HEK293 (cell line): Measurements from ENCODE around the gene LRRK1.

Experiments used
- CTCF ChIA-PET: fragments of 350-600 bp; formaldehyde crosslinking; extraction: SDS; loops from one replicate; lab custom pipeline; 2021; ENCODE audit warnings: antibody characterized with exemption; lab: Yijun Ruan, JAX
- POLR2A ChIA-PET: fragments of 300-600 bp; formaldehyde crosslinking; extraction: SDS; loops from one replicate; lab custom pipeline; 2020; ENCODE audit warnings: antibody characterized with exemption, inconsistent platforms; lab: Yijun Ruan, JAX
- H3K27ac ChIP-seq: fragments of 200-500 bp; sonication (Bioruptor generic); 2 replicates; pipeline ENCODE4 v1.5.1; 2014; ENCODE audit warnings: low read depth, low read length, control low read depth, inconsistent platforms; ENCODE audit errors: extremely low read depth
- H3K36me3 ChIP-seq, 2 experiments: fragments of 200-500 bp in 1 of 2; sonication (Bioruptor generic) in 1 of 2; 1 replicate in 1 of 2; 2 replicates in 1 of 2; pipeline ENCODE4 v1.5.1; 2014 to 2017; ENCODE audit warnings: inconsistent platforms in 2 of 2, low read length in 2 of 2; ENCODE audit not compliant: control insufficient read depth in 2 of 2, insufficient read depth in 1 of 2
- H3K4me1 ChIP-seq: fragments of 200-500 bp; sonication (Bioruptor generic); 2 replicates; pipeline ENCODE4 v1.5.1; 2014; ENCODE audit warnings: mild to moderate bottlenecking, low read length, inconsistent platforms; ENCODE audit not compliant: control insufficient read depth, insufficient read depth
- H3K4me3 ChIP-seq: 2 replicates; pipeline ENCODE4 v1.5.1; 2011; ENCODE audit warnings: low read depth, mild to moderate bottlenecking, control low read depth, low read length, moderate library complexity
- H3K9me3 ChIP-seq: fragments of 200-500 bp; sonication (Bioruptor generic); 2 replicates; pipeline ENCODE4 v1.5.1; 2014; ENCODE audit warnings: low read depth, low read length, inconsistent platforms; ENCODE audit not compliant: control insufficient read depth, insufficient read depth
- BCL11B ChIP-seq: fragments of 450-650 bp; formaldehyde crosslinking; IDR thresholded peaks from 2 replicates; pipeline ENCODE4 v1.5.1; 2016; ENCODE audit warnings: low read depth, missing biosample characterization, missing genetic modification characterization
- GLIS1 ChIP-seq: fragments of 450-650 bp; formaldehyde crosslinking; IDR thresholded peaks from 2 replicates; pipeline ENCODE4 v1.5.1; 2016; ENCODE audit warnings: missing biosample characterization, missing genetic modification characterization
- GLIS2 ChIP-seq: fragments of 450-650 bp; formaldehyde crosslinking; IDR thresholded peaks from 2 replicates; pipeline ENCODE4 v1.5.1; 2016; ENCODE audit warnings: missing biosample characterization, missing genetic modification characterization
- IKZF3 ChIP-seq: fragments of 450-650 bp; IDR thresholded peaks from 2 replicates; pipeline ENCODE4 v1.5.0; 2018; ENCODE audit warnings: missing biosample characterization, mild to moderate bottlenecking, missing genetic modification characterization, moderate library complexity
- KLF17 ChIP-seq: fragments of 450-650 bp; formaldehyde crosslinking; IDR thresholded peaks from 2 replicates; pipeline ENCODE4 v1.5.1; 2016; ENCODE audit warnings: missing biosample characterization, missing genetic modification characterization
- MYNN ChIP-seq: fragments of 450-650 bp; formaldehyde crosslinking; IDR thresholded peaks from 2 replicates; pipeline ENCODE4 v1.5.1; 2016; ENCODE audit warnings: missing biosample characterization, missing genetic modification characterization, borderline replicate concordance
- PATZ1 ChIP-seq: fragments of 450-650 bp; formaldehyde crosslinking; IDR thresholded peaks from 2 replicates; pipeline ENCODE4 v1.5.1; 2016; ENCODE audit warnings: missing biosample characterization, missing genetic modification characterization
- PRDM1 ChIP-seq: fragments of 450-650 bp; formaldehyde crosslinking; IDR thresholded peaks from 2 replicates; pipeline ENCODE4; 2016; ENCODE audit warnings: missing biosample characterization, missing genetic modification characterization
- SCRT2 ChIP-seq: fragments of 450-650 bp; formaldehyde crosslinking; IDR thresholded peaks from 2 replicates; pipeline ENCODE4 v1.5.1; 2016; ENCODE audit warnings: missing biosample characterization, missing genetic modification characterization
- SP2 ChIP-seq: fragments of 450-650 bp; formaldehyde crosslinking; IDR thresholded peaks from 2 replicates; pipeline ENCODE4 v1.5.1; 2016; ENCODE audit warnings: missing biosample characterization, missing genetic modification characterization
- TCF7L2 ChIP-seq: IDR thresholded peaks from 2 replicates; pipeline ENCODE4 v1.6.1; 2011; ENCODE audit warnings: low read depth, mild to moderate bottlenecking, inconsistent platforms, low read length, moderate library complexity, borderline replicate concordance
- ZBTB20 ChIP-seq: fragments of 450-650 bp; formaldehyde crosslinking; IDR thresholded peaks from 2 replicates; pipeline ENCODE4 v1.5.1; 2016; ENCODE audit warnings: missing biosample characterization, missing genetic modification characterization
- ZFP3 ChIP-seq: fragments of 450-650 bp; formaldehyde crosslinking; IDR thresholded peaks from 2 replicates; pipeline ENCODE4 v1.5.1; 2016; ENCODE audit warnings: low read depth, missing biosample characterization, missing genetic modification characterization
- ZFP41 ChIP-seq: fragments of 450-650 bp; formaldehyde crosslinking; IDR thresholded peaks from 2 replicates; pipeline ENCODE4 v1.5.1; 2016; ENCODE audit warnings: missing biosample characterization, missing genetic modification characterization, borderline replicate concordance
- ZFP69B ChIP-seq: fragments of 450-650 bp; formaldehyde crosslinking; IDR thresholded peaks from 2 replicates; pipeline ENCODE4 v1.5.1; 2016; ENCODE audit warnings: missing biosample characterization, missing genetic modification characterization
- ZIC2 ChIP-seq: fragments of 450-650 bp; formaldehyde crosslinking; IDR thresholded peaks from 2 replicates; pipeline ENCODE4 v1.5.1; 2016; ENCODE audit warnings: missing biosample characterization, missing genetic modification characterization
- ZNF23 ChIP-seq: fragments of 450-650 bp; formaldehyde crosslinking; IDR thresholded peaks from 2 replicates; pipeline ENCODE4 v1.5.1; 2016; ENCODE audit warnings: missing biosample characterization, missing genetic modification characterization, borderline replicate concordance
- ZNF292 ChIP-seq: fragments of 450-650 bp; formaldehyde crosslinking; IDR thresholded peaks from 2 replicates; pipeline ENCODE4 v1.5.1; 2016; ENCODE audit warnings: low read depth, missing biosample characterization, missing genetic modification characterization, borderline replicate concordance
- ZNF341 ChIP-seq: fragments of 450-650 bp; formaldehyde crosslinking; IDR thresholded peaks from 2 replicates; pipeline ENCODE4; 2016; ENCODE audit warnings: low read depth, missing biosample characterization, missing genetic modification characterization
- ZNF521 ChIP-seq: fragments of 450-650 bp; formaldehyde crosslinking; IDR thresholded peaks from 2 replicates; pipeline ENCODE4 v1.5.1; 2017; ENCODE audit warnings: missing biosample characterization, mild to moderate bottlenecking, missing genetic modification characterization
- ZNF600 ChIP-seq: fragments of 450-650 bp; formaldehyde crosslinking; IDR thresholded peaks from 2 replicates; pipeline ENCODE4 v1.5.1; 2016; ENCODE audit warnings: missing biosample characterization, missing genetic modification characterization
- ZNF623 ChIP-seq: fragments of 450-650 bp; formaldehyde crosslinking; IDR thresholded peaks from 2 replicates; pipeline ENCODE4 v1.5.1; 2016; ENCODE audit warnings: missing biosample characterization, missing genetic modification characterization
- ZNF626 ChIP-seq: fragments of 450-650 bp; sonication (Bioruptor Pico); formaldehyde crosslinking; IDR thresholded peaks from 2 replicates; pipeline ENCODE4 v1.5.1; 2018; ENCODE audit warnings: missing biosample characterization, missing genetic modification characterization, inconsistent platforms
- ZNF654 ChIP-seq: fragments of 450-650 bp; formaldehyde crosslinking; IDR thresholded peaks from 2 replicates; pipeline ENCODE4 v1.5.1; 2016; ENCODE audit warnings: low read depth, missing biosample characterization, missing genetic modification characterization
- ZNF660 ChIP-seq: fragments of 450-650 bp; IDR thresholded peaks from 2 replicates; pipeline ENCODE4 v1.5.1; 2018; ENCODE audit warnings: missing biosample characterization, mild to moderate bottlenecking, missing genetic modification characterization
- ZNF707 ChIP-seq: fragments of 450-650 bp; formaldehyde crosslinking; IDR thresholded peaks from 2 replicates; pipeline ENCODE4 v1.5.1; 2016; ENCODE audit warnings: missing biosample characterization, missing genetic modification characterization
- ZNF76 ChIP-seq: fragments of 450-650 bp; formaldehyde crosslinking; IDR thresholded peaks from 2 replicates; pipeline ENCODE4; 2016; ENCODE audit warnings: low read depth, missing biosample characterization, missing genetic modification characterization, borderline replicate concordance
- ZNF768 ChIP-seq: fragments of 450-650 bp; formaldehyde crosslinking; IDR thresholded peaks from 2 replicates; pipeline ENCODE4 v1.5.1; 2018; ENCODE audit warnings: missing biosample characterization, mild to moderate bottlenecking, missing genetic modification characterization
- ZSCAN18 ChIP-seq: fragments of 450-650 bp; formaldehyde crosslinking; IDR thresholded peaks from 2 replicates; pipeline ENCODE4 v1.5.1; 2016; ENCODE audit warnings: missing biosample characterization, missing genetic modification characterization
- ZXDB ChIP-seq: fragments of 450-650 bp; formaldehyde crosslinking; IDR thresholded peaks from 2 replicates; pipeline ENCODE4 v1.5.1; 2016; ENCODE audit warnings: missing biosample characterization, missing genetic modification characterization

LRRK1 gene

GRCh38 chr15:101006931-101007691 lies 88.0 kb downstream of the LRRK1 start (continued):
- no peak for TF ChIP-seq ZBTB20 (tag by site-specific recombination)
- no peak for TF ChIP-seq ZNF707 (tag by site-specific recombination)
- TF ChIP-seq ZNF341 (tag by site-specific recombination), result no peak

- Histone ChIP-seq H3K4me1 (peaks cover 5% of the 10 kb centered on the region; the same call in 1 of the 2 replicates), H3K36me3 (no peaks in the 10 kb centered on the region), H3K9me3 (no peaks in the 10 kb centered on the region), H3K27ac (no peak overlapping the region; the same call in 1 of the 2 replicates), H3K4me3 (peak overlapping the region; percentile 57)
- CTCF ChIA-PET, result interaction anchor here (0.5 to 11.1 kb wide), 102 partner anchors 8 to 1015 kb away, joined by 3 to 223 read pairs (median 5); partner anchors contain the start of genes ALDH1A3, ASB7, CHSY1 and LINS1
- POLR2A ChIA-PET, result interaction anchor here (0.6 to 1.7 kb wide), 5 partner anchors 171 to 659 kb away, joined by 3 to 9 read pairs (median 3); partner anchors contain the start of gene CHSY1
- no peak for TF ChIP-seq ZFP3 (tag by site-specific recombination)
- peak; percentile 76 for TF ChIP-seq ZNF76
- TF ChIP-seq GLIS2, result peak; percentile 41
- peak; percentile 58 for TF ChIP-seq KLF17 (tag by site-specific recombination)
- no peak for TF ChIP-seq BCL11B
- 0 out of 2 replicates have a peak, but pooled peaks have one; percentile 25 for TF ChIP-seq IKZF3 (tag by site-specific recombination)
- peak; percentile 61 for TF ChIP-seq ZIC2 (tag by site-specific recombination)
- TF ChIP-seq TCF7L2, result 0 out of 2 replicates have a peak, but pooled peaks have one; percentile 23
- 0 out of 2 replicates have a peak, but pooled peaks have one; percentile 22 for TF ChIP-seq ZNF600 (tag by site-specific recombination)
- TF ChIP-seq ZNF341 (tag by site-specific recombination), result peak; percentile 89
- peak; percentile 87 for TF ChIP-seq SCRT2 (tag by site-specific recombination)
- TF ChIP-seq ZFP69B (tag by site-specific recombination), result peak; percentile 70
- TF ChIP-seq MYNN (tag by site-specific recombination), result no peak
- TF ChIP-seq PATZ1 (tag by site-specific recombination), result peak; percentile 33; the same call in 1 of the 2 replicates
- TF ChIP-seq ZNF23, result no peak
- no peak for TF ChIP-seq ZSCAN18 (tag by site-specific recombination)
- no peak for TF ChIP-seq ZNF292 (tag by site-specific recombination)
- peak; percentile 82 for TF ChIP-seq SP2 (tag by site-specific recombination)
- TF ChIP-seq ZXDB (tag by site-specific recombination), result peak; percentile 64; the same call in 1 of the 2 replicates
- no peak for TF ChIP-seq ZNF626
- no peak for TF ChIP-seq ZNF768 (tag by site-specific recombination)
- TF ChIP-seq ZNF654 (tag by site-specific recombination), result peak; percentile 8; the same call in 1 of the 2 replicates
- TF ChIP-seq GLIS1 (tag by site-specific recombination), result peak; percentile 93
- peak; percentile 64; the same call in 1 of the 2 replicates for TF ChIP-seq ZNF660 (tag by site-specific recombination)
- TF ChIP-seq PRDM1 (tag by site-specific recombination), result no peak
- no peak for TF ChIP-seq ZNF623 (tag by site-specific recombination)
- TF ChIP-seq ZNF521 (tag by site-specific recombination), result no peak
- TF ChIP-seq ZFP41, result no peak
Observed at GRCh38 chr15:101008158-101009139, 89.3 kb downstream of the LRRK1 start.
